ENCODE results near the gene CLEC4E.

The CLEC4E gene

GRCh38 chr12:8549381-8549780, 8.7 kb upstream of the CLEC4E start:
- Histone ChIP-seq H3K4me1 (ENCODE audit: low read length) (no peaks in the 10 kb centered on the region), H4K20me1 (ENCODE audit: insufficient read depth, low read length) (no peaks in the 10 kb centered on the region)

GRCh38 chr12:8548192-8548591, 7.5 kb upstream of the CLEC4E start:
- TF ChIP-seq EZH2 (optimal IDR thresholded peaks at IDR 0.05; ENCODE audit: low read depth, low read length) (no peak), CTCF (IDR thresholded peaks at IDR 0.05; ENCODE audit: low read length) (no peak), EZH2phosphoT487 (IDR thresholded peaks at IDR 0.05; ENCODE audit: low read length) (no peak)
- Histone ChIP-seq H3K4me2 (ENCODE audit: low read depth, low read length) (no peak overlapping the region), H3K36me3 (replicated peaks; ENCODE audit: insufficient read depth, low read length) (no peaks in the 10 kb centered on the region), H3K79me2 (ENCODE audit: low read length) (no peaks in the 10 kb centered on the region), H3K9me2 (replicated peaks; ENCODE audit: insufficient read depth, low read length) (no peaks in the 10 kb centered on the region), H3K27me3 (replicated peaks; ENCODE audit: insufficient read depth, low read length) (no peaks in the 10 kb centered on the region), H3K4me3 (ENCODE audit: low read length) (no peak overlapping the region), H2AFZ (ENCODE audit: low read length) (no peak overlapping the region), H3K9ac (ENCODE audit: low read length) (no peak overlapping the region), H4K20me1 (ENCODE audit: insufficient read depth, low read length) (no peaks in the 10 kb centered on the region), H3F3A (ENCODE audit: insufficient read depth, low read length) (no peaks in the 10 kb centered on the region), H3K27ac (ENCODE audit: low read length) (no peak overlapping the region), H3K4me1 (ENCODE audit: low read length) (no peaks in the 10 kb centered on the region), H3K9me3 (replicated peaks; ENCODE audit: insufficient read depth, low read length) (no peaks in the 10 kb centered on the region)
- no peak for DNase-seq

More at GRCh38 chr12:8549381-8549780, 8.7 kb upstream of the CLEC4E start:
- Histone ChIP-seq H3K4me3 (ENCODE audit: low read length) (no peak overlapping the region), H3K9me3 (replicated peaks; ENCODE audit: insufficient read depth, low read length) (no peaks in the 10 kb centered on the region), H2AFZ (ENCODE audit: low read length) (no peak overlapping the region), H3K36me3 (replicated peaks; ENCODE audit: insufficient read depth, low read length) (no peaks in the 10 kb centered on the region), H3F3A (ENCODE audit: insufficient read depth, low read length) (no peaks in the 10 kb centered on the region), H3K27ac (ENCODE audit: low read length) (no peak overlapping the region), H3K9me2 (replicated peaks; ENCODE audit: insufficient read depth, low read length) (no peaks in the 10 kb centered on the region), H3K27me3 (replicated peaks; ENCODE audit: insufficient read depth, low read length) (no peaks in the 10 kb centered on the region), H3K9ac (ENCODE audit: low read length) (no peak overlapping the region), H3K79me2 (ENCODE audit: low read length) (no peaks in the 10 kb centered on the region), H3K4me2 (ENCODE audit: low read depth, low read length) (no peak overlapping the region)
- TF ChIP-seq EZH2phosphoT487 (IDR thresholded peaks at IDR 0.05; ENCODE audit: low read length): no peak
- no peak for TF ChIP-seq CTCF (IDR thresholded peaks at IDR 0.05; ENCODE audit: low read length)
- no peak for TF ChIP-seq EZH2 (optimal IDR thresholded peaks at IDR 0.05; ENCODE audit: low read depth, low read length)
- DNase-seq: no peak

GRCh38 chr12:8547645-8548044, 6.9 kb upstream of the CLEC4E start:
- Histone ChIP-seq H3K4me3 (ENCODE audit: low read length) (no peak overlapping the region), H3F3A (ENCODE audit: insufficient read depth, low read length) (no peaks in the 10 kb centered on the region), H3K9me2 (replicated peaks; ENCODE audit: insufficient read depth, low read length) (no peaks in the 10 kb centered on the region), H2AFZ (ENCODE audit: low read length) (no peak overlapping the region), H3K27me3 (replicated peaks; ENCODE audit: insufficient read depth, low read length) (no peaks in the 10 kb centered on the region), H4K20me1 (ENCODE audit: insufficient read depth, low read length) (no peaks in the 10 kb centered on the region), H3K27ac (ENCODE audit: low read length) (no peak overlapping the region), H3K36me3 (replicated peaks; ENCODE audit: insufficient read depth, low read length) (no peaks in the 10 kb centered on the region), H3K9me3 (replicated peaks; ENCODE audit: insufficient read depth, low read length) (no peaks in the 10 kb centered on the region), H3K9ac (ENCODE audit: low read length) (no peak overlapping the region), H3K4me2 (ENCODE audit: low read depth, low read length) (no peak overlapping the region), H3K4me1 (ENCODE audit: low read length) (no peaks in the 10 kb centered on the region), H3K79me2 (ENCODE audit: low read length) (no peaks in the 10 kb centered on the region)
- TF ChIP-seq EZH2phosphoT487 (IDR thresholded peaks at IDR 0.05; ENCODE audit: low read length) (no peak), CTCF (IDR thresholded peaks at IDR 0.05; ENCODE audit: low read length) (no peak), EZH2 (optimal IDR thresholded peaks at IDR 0.05; ENCODE audit: low read depth, low read length) (no peak)
- DNase-seq: no peak

All from MM.1S (cell line).